Germinal center (tissue), 1 donor: ENCODE results near the gene RP2.

Experiments used
- DNase-seq: peaks from one replicate; pipeline ENCODE4 v3.0.0; 2012; ENCODE audit warnings: mixed read lengths, low spot score

RP2 gene

GRCh38 chrX:46920235-46920634, 83.4 kb downstream of the RP2 start:
- no peak for DNase-seq

- DNase-seq, result no peak
Measured at GRCh38 chrX:46922611-46923010, 85.8 kb downstream of the RP2 start.

- no peak for DNase-seq
Measured at GRCh38 chrX:46927718-46928117, 90.9 kb downstream of the RP2 start.

- no peak for DNase-seq
Measured at GRCh38 chrX:46929439-46930261, 92.8 kb downstream of the RP2 start.
